ENCODE data around the gene ATP6AP1. TPM values are rescaled to one million over a fixed set of nuclear protein-coding genes. Genes with fewer than 3 reads are reported as not detected.

The ATP6AP1 gene
- total RNA-seq, 1 donor from 2014 or later: 153 TPM

DNA sequence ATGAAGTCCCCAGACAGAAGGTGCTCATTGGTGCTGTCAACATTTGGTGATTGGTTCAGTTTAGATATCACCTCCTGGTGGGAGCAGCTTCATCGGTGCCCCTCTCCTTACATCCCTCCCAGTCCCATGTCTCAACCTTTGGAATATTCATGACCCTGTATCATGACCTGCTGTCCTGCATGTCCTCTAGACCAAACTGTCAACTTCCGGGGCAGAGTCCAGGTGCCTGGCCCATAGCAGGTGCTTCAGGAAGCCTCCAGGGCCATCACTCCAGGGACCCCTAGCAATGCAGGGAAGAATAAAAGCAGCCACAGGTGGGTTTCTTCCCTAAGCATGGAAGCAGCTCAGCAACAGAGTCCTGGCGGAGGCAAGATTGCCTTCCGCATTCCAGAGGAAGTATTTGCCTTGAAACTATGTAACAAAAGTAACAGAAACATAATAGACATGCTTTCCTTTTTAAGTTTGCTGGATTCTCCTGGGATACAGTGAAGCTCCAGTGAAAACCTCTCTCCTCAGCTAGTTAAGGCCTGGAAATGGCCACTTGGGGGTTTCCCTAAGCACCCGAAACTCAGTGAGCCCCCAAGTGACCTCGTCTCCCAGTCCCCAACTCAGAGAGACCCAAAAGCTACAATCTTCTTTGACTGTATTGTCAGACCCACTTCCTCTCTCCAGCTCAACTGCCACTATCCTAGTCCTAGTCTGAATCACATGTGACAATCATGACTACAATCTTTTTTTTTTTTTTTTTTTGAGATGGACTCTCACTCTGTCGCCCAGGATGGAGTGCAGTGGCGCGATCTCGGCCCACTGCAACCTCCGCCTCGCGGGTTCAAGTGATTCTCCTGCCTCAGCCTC lies 1.3 kb upstream of the ATP6AP1 start:
- Mint-ChIP-seq H3K4me3 (ENCODE audit: unreplicated experiment) (peak overlapping the region; percentile 62), H3K4me1 (ENCODE audit: low read depth, unreplicated experiment) (peaks cover 16% of the 10 kb centered on the region), H3K9me3 (ENCODE audit: unreplicated experiment) (no peaks in the 10 kb centered on the region), H3K36me3 (ENCODE audit: low read depth, unreplicated experiment) (no peaks in the 10 kb centered on the region), H3K27ac (ENCODE audit: unreplicated experiment) (no peak overlapping the region), H3K27me3 (ENCODE audit: low read depth, unreplicated experiment) (no peaks in the 10 kb centered on the region)
- no peak overlapping the region for H2AFZ ChIP-seq (ENCODE audit: low read depth, low read length)
- H3K27ac ChIP-seq (ENCODE audit: low read depth, low read length): no peak overlapping the region
- no peaks in the 10 kb centered on the region for H3K27me3 ChIP-seq (ENCODE audit: insufficient read depth, low read length)
- no peak for DNase-seq (ENCODE audit: low read depth)
- no peak for FAIRE-seq
- H4K20me1 ChIP-seq (ENCODE audit: insufficient read depth, low read length): peaks cover 21% of the 10 kb centered on the region
- peaks cover 29% of the 10 kb centered on the region for H3K79me2 ChIP-seq (ENCODE audit: insufficient read depth, low read length)
- no peak overlapping the region for H3K4me3 ChIP-seq (ENCODE audit: insufficient read depth, low read depth, low read length)
- no peaks in the 10 kb centered on the region for H3K4me1 ChIP-seq (ENCODE audit: insufficient read depth, low read length)
- H3K9me3 ChIP-seq (ENCODE audit: insufficient read depth, low read depth, low read length): no peaks in the 10 kb centered on the region
- no peaks in the 10 kb centered on the region for H3K36me3 ChIP-seq (ENCODE audit: insufficient read depth, low read length)
- H3K4me2 ChIP-seq (ENCODE audit: low read length): no peak overlapping the region
- no peak for TF ChIP-seq EZH2 (IDR thresholded peaks at IDR 0.05; ENCODE audit: insufficient read depth, low read length)
- TF ChIP-seq, protein P1, sequence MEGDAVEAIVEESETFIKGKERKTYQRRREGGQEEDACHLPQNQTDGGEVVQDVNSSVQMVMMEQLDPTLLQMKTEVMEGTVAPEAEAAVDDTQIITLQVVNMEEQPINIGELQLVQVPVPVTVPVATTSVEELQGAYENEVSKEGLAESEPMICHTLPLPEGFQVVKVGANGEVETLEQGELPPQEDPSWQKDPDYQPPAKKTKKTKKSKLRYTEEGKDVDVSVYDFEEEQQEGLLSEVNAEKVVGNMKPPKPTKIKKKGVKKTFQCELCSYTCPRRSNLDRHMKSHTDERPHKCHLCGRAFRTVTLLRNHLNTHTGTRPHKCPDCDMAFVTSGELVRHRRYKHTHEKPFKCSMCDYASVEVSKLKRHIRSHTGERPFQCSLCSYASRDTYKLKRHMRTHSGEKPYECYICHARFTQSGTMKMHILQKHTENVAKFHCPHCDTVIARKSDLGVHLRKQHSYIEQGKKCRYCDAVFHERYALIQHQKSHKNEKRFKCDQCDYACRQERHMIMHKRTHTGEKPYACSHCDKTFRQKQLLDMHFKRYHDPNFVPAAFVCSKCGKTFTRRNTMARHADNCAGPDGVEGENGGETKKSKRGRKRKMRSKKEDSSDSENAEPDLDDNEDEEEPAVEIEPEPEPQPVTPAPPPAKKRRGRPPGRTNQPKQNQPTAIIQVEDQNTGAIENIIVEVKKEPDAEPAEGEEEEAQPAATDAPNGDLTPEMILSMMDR (IDR thresholded peaks at IDR 0.05; ENCODE audit: insufficient read depth, low read depth, low read length): no peak
- no peak overlapping the region for H3K9ac ChIP-seq (ENCODE audit: low read length)

DNA sequence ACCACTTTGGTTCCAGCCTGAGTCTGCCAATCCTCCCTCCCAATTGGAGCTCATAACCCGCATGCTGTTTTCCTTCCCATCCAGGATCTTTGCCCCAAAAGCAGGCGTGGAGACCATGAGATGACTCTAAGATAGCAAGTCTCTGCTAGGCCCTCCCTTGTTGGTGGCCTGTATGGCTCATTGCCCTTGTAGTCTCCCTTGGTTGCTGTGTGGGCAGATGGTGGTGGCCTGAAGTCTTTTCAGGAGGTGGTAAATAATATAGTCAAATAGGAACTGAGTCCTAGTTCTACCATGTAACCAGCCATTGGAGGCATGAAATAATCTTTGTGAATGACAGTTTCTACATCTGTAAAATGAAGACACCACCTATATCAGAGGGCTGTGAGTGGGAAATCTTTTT lies 1.2 kb downstream of the ATP6AP1 start:
- Mint-ChIP-seq H3K4me3 (ENCODE audit: unreplicated experiment) (peak overlapping the region; percentile 82), H3K4me1 (ENCODE audit: low read depth, unreplicated experiment) (peaks cover 16% of the 10 kb centered on the region), H3K27me3 (ENCODE audit: low read depth, unreplicated experiment) (no peaks in the 10 kb centered on the region), H3K27ac (ENCODE audit: unreplicated experiment) (no peak overlapping the region), H3K36me3 (ENCODE audit: low read depth, unreplicated experiment) (no peaks in the 10 kb centered on the region), H3K9me3 (ENCODE audit: unreplicated experiment) (no peaks in the 10 kb centered on the region)
- DNase-seq (ENCODE audit: low read depth) (no peak), FAIRE-seq (no peak)
- H2AFZ ChIP-seq (ENCODE audit: low read depth, low read length): no peak overlapping the region
- H3K9ac ChIP-seq (ENCODE audit: low read length): no peak overlapping the region
- H3K27ac ChIP-seq (ENCODE audit: low read depth, low read length): no peak overlapping the region
- no peaks in the 10 kb centered on the region for H3K27me3 ChIP-seq (ENCODE audit: insufficient read depth, low read length)
- no peaks in the 10 kb centered on the region for H3K4me1 ChIP-seq (ENCODE audit: insufficient read depth, low read length)
- no peaks in the 10 kb centered on the region for H3K9me3 ChIP-seq (ENCODE audit: insufficient read depth, low read depth, low read length)
- peak overlapping the region; percentile 66 for H3K4me3 ChIP-seq (ENCODE audit: insufficient read depth, low read depth, low read length)
- H3K79me2 ChIP-seq (ENCODE audit: insufficient read depth, low read length): peaks cover 29% of the 10 kb centered on the region
- H4K20me1 ChIP-seq (ENCODE audit: insufficient read depth, low read length): peaks cover 21% of the 10 kb centered on the region
- TF ChIP-seq, protein P1 (IDR thresholded peaks at IDR 0.05; ENCODE audit: insufficient read depth, low read depth, low read length): no peak
- TF ChIP-seq EZH2 (IDR thresholded peaks at IDR 0.05; ENCODE audit: insufficient read depth, low read length): no peak
- H3K36me3 ChIP-seq (ENCODE audit: insufficient read depth, low read length): no peaks in the 10 kb centered on the region
- H3K4me2 ChIP-seq (ENCODE audit: low read length): peak overlapping the region; percentile 86

DNA sequence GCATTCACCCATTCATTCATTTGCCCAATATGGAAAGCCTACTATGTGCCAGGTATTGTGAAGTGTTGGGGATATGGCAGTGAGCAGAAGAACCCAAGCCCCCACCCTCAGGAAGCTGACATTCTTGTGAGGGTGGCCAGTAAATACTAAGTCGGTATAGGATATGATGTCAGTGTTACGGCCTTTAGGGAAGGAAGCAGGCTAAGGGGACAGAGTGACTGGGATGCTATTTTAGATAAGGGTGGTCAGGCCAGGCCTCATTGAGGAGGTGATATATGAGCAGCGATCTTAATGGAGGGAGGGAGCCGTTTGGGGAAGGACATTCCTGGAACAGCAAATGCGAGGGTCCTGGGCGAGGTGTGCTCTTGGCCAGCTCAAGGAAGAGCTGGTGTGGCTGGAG lies 2.0 kb downstream of the ATP6AP1 start:
- Histone ChIP-seq H3K4me1 (ENCODE audit: insufficient read depth, low read length) (no peaks in the 10 kb centered on the region), H3K79me2 (ENCODE audit: insufficient read depth, low read length) (peaks cover 29% of the 10 kb centered on the region), H3K9ac (ENCODE audit: low read length) (no peak overlapping the region), H3K4me2 (ENCODE audit: low read length) (no peak overlapping the region), H3K36me3 (ENCODE audit: insufficient read depth, low read length) (no peaks in the 10 kb centered on the region), H3K27ac (ENCODE audit: low read depth, low read length) (no peak overlapping the region), H3K9me3 (ENCODE audit: insufficient read depth, low read depth, low read length) (no peaks in the 10 kb centered on the region), H3K27me3 (ENCODE audit: insufficient read depth, low read length) (no peaks in the 10 kb centered on the region), H4K20me1 (ENCODE audit: insufficient read depth, low read length) (peaks cover 21% of the 10 kb centered on the region), H2AFZ (ENCODE audit: low read depth, low read length) (no peak overlapping the region), H3K4me3 (ENCODE audit: insufficient read depth, low read depth, low read length) (no peak overlapping the region)
- Mint-ChIP-seq H3K36me3 (ENCODE audit: low read depth, unreplicated experiment) (no peaks in the 10 kb centered on the region), H3K27me3 (ENCODE audit: low read depth, unreplicated experiment) (no peaks in the 10 kb centered on the region), H3K4me3 (ENCODE audit: unreplicated experiment) (peak overlapping the region; percentile 50), H3K9me3 (ENCODE audit: unreplicated experiment) (no peaks in the 10 kb centered on the region), H3K27ac (ENCODE audit: unreplicated experiment) (no peak overlapping the region), H3K4me1 (ENCODE audit: low read depth, unreplicated experiment) (peaks cover 16% of the 10 kb centered on the region)
- FAIRE-seq (peak; percentile 70), DNase-seq (ENCODE audit: low read depth) (no peak)
- TF ChIP-seq EZH2 (IDR thresholded peaks at IDR 0.05; ENCODE audit: insufficient read depth, low read length): no peak
- TF ChIP-seq, protein P1 (IDR thresholded peaks at IDR 0.05; ENCODE audit: insufficient read depth, low read depth, low read length): no peak
